DOHH2 (cell line): ENCODE measurements around the gene FAM9C.

Experiments used
- H3F3A ChIP-seq: fragments of 200-600 bp; sonication (generic), shearing (Covaris generic); 2 replicates; pipeline ENCODE4 v1.6.0; 2016; ENCODE audit warnings: antibody characterized with exemption, mild to moderate bottlenecking; ENCODE audit not compliant: control insufficient read depth, insufficient read depth
- H3K27ac ChIP-seq: fragments of 200-600 bp; sonication (generic); 2 replicates; pipeline ENCODE4 v1.5.1; 2014; ENCODE audit warnings: low read depth, mild to moderate bottlenecking, low read length, moderate library complexity
- H3K27me3 ChIP-seq: fragments of 200-600 bp; sonication (generic); 2 replicates; pipeline ENCODE4 v1.6.1; 2014; ENCODE audit warnings: mild to moderate bottlenecking, low read length, mixed read lengths; ENCODE audit not compliant: control insufficient read depth
- H3K36me3 ChIP-seq: fragments of 200-600 bp; sonication (generic); 2 replicates; pipeline ENCODE4 v1.6.1; 2014; ENCODE audit warnings: mild to moderate bottlenecking, low read length, moderate library complexity, mixed read lengths; ENCODE audit not compliant: control insufficient read depth
- H3K4me1 ChIP-seq: fragments of 200-600 bp; sonication (generic); 2 replicates; pipeline ENCODE4 v1.6.1; 2014; ENCODE audit warnings: mild to moderate bottlenecking, low read length, mixed read lengths; ENCODE audit not compliant: control insufficient read depth
- H3K4me2 ChIP-seq: fragments of 200-600 bp; sonication (generic); 2 replicates; pipeline ENCODE4 v1.6.0; 2014; ENCODE audit warnings: mild to moderate bottlenecking, low read length, moderate library complexity
- H3K4me3 ChIP-seq: fragments of 200-600 bp; sonication (generic); 2 replicates; pipeline ENCODE4 v1.5.1; 2014; ENCODE audit warnings: mild to moderate bottlenecking, low read length, mixed read lengths
- H3K79me2 ChIP-seq: fragments of 200-600 bp; sonication (generic); 2 replicates; pipeline ENCODE4 v1.6.1; 2014; ENCODE audit warnings: mild to moderate bottlenecking, low read length, mixed read lengths; ENCODE audit not compliant: control insufficient read depth
- H3K9me2 ChIP-seq: fragments of 200-600 bp; sonication (generic); replicated peaks from 2 replicates; pipeline ENCODE4 v1.6.1; 2014; ENCODE audit warnings: mild to moderate bottlenecking, low read length, mixed read lengths; ENCODE audit not compliant: control insufficient read depth
- H3K9me3 ChIP-seq: fragments of 200-600 bp; sonication (generic); 2 replicates; pipeline ENCODE4 v1.6.1; 2014; ENCODE audit warnings: antibody characterized with exemption, low read length, mixed read lengths; ENCODE audit not compliant: control insufficient read depth, insufficient read depth
- H4K20me1 ChIP-seq: fragments of 200-600 bp; sonication (generic); 2 replicates; pipeline ENCODE4 v1.6.0; 2014; ENCODE audit warnings: low read depth, mild to moderate bottlenecking, antibody characterized with exemption, low read length, moderate library complexity; ENCODE audit not compliant: control insufficient read depth, insufficient read depth
- CTCF ChIP-seq: fragments of 200-600 bp; sonication (generic); IDR thresholded peaks from one replicate; pipeline ENCODE4 v1.5.1; 2014; ENCODE audit warnings: antibody characterized with exemption, mild to moderate bottlenecking, low read depth, low read length; ENCODE audit not compliant: poor library complexity, severe bottlenecking
- EZH2phosphoT487 ChIP-seq: fragments of 200-600 bp; sonication (generic); IDR thresholded peaks from 2 replicates; pipeline ENCODE4 v1.6.1; 2017; ENCODE audit warnings: borderline replicate concordance, mild to moderate bottlenecking, antibody characterized with exemption, low read length, moderate library complexity, mixed read lengths

Gene FAM9C

GRCh38 chrX:13051529-13052172 is 7.2 kb upstream of the FAM9C start:
- Histone ChIP-seq H3F3A (0 out of 2 replicates have a peak, but pooled peaks cover 2% of the 10 kb centered on the region), H3K4me2 (peak overlapping the region; percentile 45), H3K36me3 (no peaks in the 10 kb centered on the region), H3K4me3 (no peak overlapping the region), H3K27ac (peak overlapping the region; percentile 59), H3K9me3 (peaks cover 3% of the 10 kb centered on the region; the same call in 1 of the 2 replicates), H4K20me1 (no peaks in the 10 kb centered on the region), H3K27me3 (no peaks in the 10 kb centered on the region), H3K9me2 (no peaks in the 10 kb centered on the region), H3K4me1 (peaks cover 31% of the 10 kb centered on the region), H3K79me2 (no peaks in the 10 kb centered on the region)
- TF ChIP-seq CTCF (no peak), EZH2phosphoT487 (no peak)

GRCh38 chrX:13051167-13051528 is 6.7 kb upstream of the FAM9C start:
- no peaks in the 10 kb centered on the region for H3K27me3 ChIP-seq
- H4K20me1 ChIP-seq = no peaks in the 10 kb centered on the region
- H3K79me2 ChIP-seq = no peaks in the 10 kb centered on the region
- TF ChIP-seq EZH2phosphoT487 = no peak
- TF ChIP-seq CTCF = no peak
- 0 out of 2 replicates have a peak, but pooled peaks cover 2% of the 10 kb centered on the region for H3F3A ChIP-seq
- peaks cover 36% of the 10 kb centered on the region for H3K4me1 ChIP-seq
- no peaks in the 10 kb centered on the region for H3K36me3 ChIP-seq
- H3K27ac ChIP-seq = peak overlapping the region; percentile 59; the same call in 1 of the 2 replicates
- no peak overlapping the region for H3K4me3 ChIP-seq
- no peaks in the 10 kb centered on the region for H3K9me2 ChIP-seq
- peaks cover 3% of the 10 kb centered on the region; the same call in 1 of the 2 replicates for H3K9me3 ChIP-seq
- peak overlapping the region; percentile 45; the same call in 1 of the 2 replicates for H3K4me2 ChIP-seq

- Histone ChIP-seq H3K4me2 (no peak overlapping the region), H3K36me3 (no peaks in the 10 kb centered on the region), H3K4me1 (peaks cover 38% of the 10 kb centered on the region), H3K27ac (no peak overlapping the region), H3K4me3 (no peak overlapping the region), H4K20me1 (no peaks in the 10 kb centered on the region), H3K9me2 (no peaks in the 10 kb centered on the region), H3K79me2 (no peaks in the 10 kb centered on the region), H3K27me3 (no peaks in the 10 kb centered on the region), H3F3A (0 out of 2 replicates have a peak, but pooled peaks cover 2% of the 10 kb centered on the region), H3K9me3 (peaks cover 3% of the 10 kb centered on the region; the same call in 1 of the 2 replicates)
- no peak for TF ChIP-seq EZH2phosphoT487
- no peak for TF ChIP-seq CTCF
Observed at GRCh38 chrX:13050151-13050550, 5.7 kb upstream of the FAM9C start.
